HepG2 (cell line): ENCODE data around the gene RHBDF2. TPM values are rescaled to one million over a fixed set of nuclear protein-coding genes. Genes with fewer than 3 reads are reported as not detected.
A peak's percentile ranks its signal among the peaks of the same experiment; 100 is the strongest.

ENCODE experiments used
- CREM ChIP-seq, 2 experiments: sonication (generic) in 1 of 2; formaldehyde crosslinking in 1 of 2; IDR thresholded peaks; 2 replicates each; pipeline versions ENCODE4 v1.4.0 to v1.6.1; 2016 to 2020; ENCODE audit warnings: antibody characterized with exemption in 1 of 2, mild to moderate bottlenecking in 1 of 2, missing genetic modification reagents in 1 of 2
- ELF4 ChIP-seq: sonication (generic); formaldehyde crosslinking; IDR thresholded peaks from 2 replicates; pipeline ENCODE4 v1.5.0; 2020; ENCODE audit warnings: missing genetic modification reagents, mild to moderate bottlenecking, moderate library complexity, borderline replicate concordance
- GLMP ChIP-seq: sonication (generic); formaldehyde crosslinking; IDR thresholded peaks from 2 replicates; pipeline ENCODE4 v1.9.0; 2021; ENCODE audit warnings: missing genetic modification reagents, mild to moderate bottlenecking, borderline replicate concordance
- GRHL1 ChIP-seq: sonication (generic); formaldehyde crosslinking; conservative IDR thresholded peaks from 2 replicates; pipeline ENCODE4 v1.8.0; 2022; ENCODE audit warnings: missing genetic modification reagents
- HCFC1 ChIP-seq: fragments of 150-350 bp; IDR thresholded peaks from 2 replicates; pipeline ENCODE4 v1.6.1; 2014; ENCODE audit warnings: low read depth, low read length
- KDM2A ChIP-seq: sonication (generic); formaldehyde crosslinking; IDR thresholded peaks from 2 replicates; pipeline ENCODE4 v1.4.0; 2020; ENCODE audit warnings: low read depth, missing genetic modification reagents, borderline replicate concordance
- KMT2B ChIP-seq: IDR thresholded peaks from 2 replicates; pipeline ENCODE4 v1.6.1; 2016; ENCODE audit warnings: missing genetic modification reagents, missing compliant biosample characterization
- MYPOP ChIP-seq: sonication (generic); formaldehyde crosslinking; IDR thresholded peaks from 2 replicates; pipeline ENCODE4 v1.8.1; 2023; ENCODE audit warnings: mild to moderate bottlenecking, moderate library complexity, missing genetic modification reagents
- NR0B2 ChIP-seq: sonication (generic); formaldehyde crosslinking; IDR thresholded peaks from 2 replicates; pipeline ENCODE4 v1.4.0; 2020; ENCODE audit warnings: mild to moderate bottlenecking, missing genetic modification reagents
- NR2C2 ChIP-seq: sonication (generic); formaldehyde crosslinking; IDR thresholded peaks from 2 replicates; pipeline ENCODE4 v1.4.0; 2020; ENCODE audit warnings: missing genetic modification reagents, mild to moderate bottlenecking, moderate library complexity, borderline replicate concordance
- SOX5 ChIP-seq: IDR thresholded peaks from 2 replicates; pipeline ENCODE4 v1.6.1; 2016; ENCODE audit warnings: borderline replicate concordance
- THAP11 ChIP-seq: IDR thresholded peaks from 2 replicates; pipeline ENCODE4 v1.6.1; 2016; ENCODE audit warnings: missing biosample characterization, missing genetic modification reagents
- ZEB1 ChIP-seq: IDR thresholded peaks from 2 replicates; pipeline ENCODE4 v1.6.1; 2012; ENCODE audit warnings: mild to moderate bottlenecking, low read depth, inconsistent platforms; ENCODE audit not compliant: insufficient replicate concordance
- ZMYM4 ChIP-seq: sonication (generic); formaldehyde crosslinking; IDR thresholded peaks from 2 replicates; pipeline ENCODE4 v1.8.1; 2023; ENCODE audit warnings: mild to moderate bottlenecking, missing genetic modification reagents
- ZSCAN20 ChIP-seq: sonication (generic); formaldehyde crosslinking; IDR thresholded peaks from 2 replicates; pipeline ENCODE4 v1.4.0; 2020; ENCODE audit warnings: missing genetic modification reagents, mild to moderate bottlenecking, borderline replicate concordance
- ZSCAN22 ChIP-seq: sonication (generic); formaldehyde crosslinking; IDR thresholded peaks from 2 replicates; pipeline ENCODE4 v1.4.0; 2020; ENCODE audit warnings: mild to moderate bottlenecking, missing genetic modification reagents
- polyA plus RNA-seq, 8 experiments: library from polyadenylated mRNA; depleted of rRNA in 3 of 8; stranded (reverse) in 7 of 8; unstranded in 1 of 8; fragments of >200 nt; fragmentation: Illumina TruSeq in 4 of 8; extraction: Trizol in 4 of 8; gene quantifications; 2 replicates each; pipeline versions ENCODE4 v1.2.1 to v1.2.3, GENCODE V29; 2011 to 2016; ENCODE audit warnings: low read depth in 4 of 8, missing spikeins in 1 of 8, mixed read lengths in 1 of 8; ENCODE audit not compliant: insufficient read depth in 1 of 8
- total RNA-seq, 5 experiments: library from RNA; depleted of rRNA; stranded (reverse); fragments of >200 nt; fragmentation: Illumina TruSeq; extraction: Trizol; gene quantifications; 2 replicates each; pipeline ENCODE4 v1.2.3, GENCODE V29; 2016; ENCODE audit warnings: low read depth in 1 of 5
- TF ChIP-seq, protein P1 (sequence below): sonication (generic); formaldehyde crosslinking; IDR thresholded peaks from 2 replicates; pipeline ENCODE4 v1.9.0; 2021; ENCODE audit warnings: missing genetic modification reagents, borderline replicate concordance
- TF ChIP-seq, protein P2 (sequence below): IDR thresholded peaks from 2 replicates; pipeline ENCODE4 v1.6.1; 2016; ENCODE audit warnings: missing biosample characterization, missing genetic modification reagents, low read depth
- TF ChIP-seq, protein P3 (sequence below): sonication (generic); formaldehyde crosslinking; IDR thresholded peaks from 2 replicates; pipeline ENCODE4 v1.4.0; 2020; ENCODE audit warnings: mild to moderate bottlenecking, missing genetic modification reagents

Gene RHBDF2
- total and polyA plus RNA-seq, 2 of the 13 experiments (the other 11 are each of a cell fraction or from before 2014, with no cell fraction given) = 7.8 to 24.2 TPM

- TF ChIP-seq GRHL1 (CRISPR knock-in tag) (no peak), HCFC1 (no peak), ZSCAN22 (CRISPR knock-in tag) (no peak), NR2C2 (CRISPR knock-in tag) (no peak), MYPOP (CRISPR knock-in tag) (no peak), ZMYM4 (CRISPR knock-in tag) (no peak), KMT2B (no peak; the same call in 1 of the 2 replicates), CREM (IDR thresholded peaks at IDR 0.05) (no peak; the same call in 1 of the 2 replicates), CREM (CRISPR knock-in tag; IDR thresholded peaks at IDR 0.05) (no peak), SOX5 (no peak), GLMP (CRISPR knock-in tag) (no peak), NR0B2 (CRISPR knock-in tag) (no peak), KDM2A (CRISPR knock-in tag) (no peak; the same call in 1 of the 2 replicates), ZSCAN20 (CRISPR knock-in tag) (no peak), ZEB1 (peak; percentile 56), THAP11 (CRISPR knock-in tag) (no peak), ELF4 (no peak)
- TF ChIP-seq, protein P1, sequence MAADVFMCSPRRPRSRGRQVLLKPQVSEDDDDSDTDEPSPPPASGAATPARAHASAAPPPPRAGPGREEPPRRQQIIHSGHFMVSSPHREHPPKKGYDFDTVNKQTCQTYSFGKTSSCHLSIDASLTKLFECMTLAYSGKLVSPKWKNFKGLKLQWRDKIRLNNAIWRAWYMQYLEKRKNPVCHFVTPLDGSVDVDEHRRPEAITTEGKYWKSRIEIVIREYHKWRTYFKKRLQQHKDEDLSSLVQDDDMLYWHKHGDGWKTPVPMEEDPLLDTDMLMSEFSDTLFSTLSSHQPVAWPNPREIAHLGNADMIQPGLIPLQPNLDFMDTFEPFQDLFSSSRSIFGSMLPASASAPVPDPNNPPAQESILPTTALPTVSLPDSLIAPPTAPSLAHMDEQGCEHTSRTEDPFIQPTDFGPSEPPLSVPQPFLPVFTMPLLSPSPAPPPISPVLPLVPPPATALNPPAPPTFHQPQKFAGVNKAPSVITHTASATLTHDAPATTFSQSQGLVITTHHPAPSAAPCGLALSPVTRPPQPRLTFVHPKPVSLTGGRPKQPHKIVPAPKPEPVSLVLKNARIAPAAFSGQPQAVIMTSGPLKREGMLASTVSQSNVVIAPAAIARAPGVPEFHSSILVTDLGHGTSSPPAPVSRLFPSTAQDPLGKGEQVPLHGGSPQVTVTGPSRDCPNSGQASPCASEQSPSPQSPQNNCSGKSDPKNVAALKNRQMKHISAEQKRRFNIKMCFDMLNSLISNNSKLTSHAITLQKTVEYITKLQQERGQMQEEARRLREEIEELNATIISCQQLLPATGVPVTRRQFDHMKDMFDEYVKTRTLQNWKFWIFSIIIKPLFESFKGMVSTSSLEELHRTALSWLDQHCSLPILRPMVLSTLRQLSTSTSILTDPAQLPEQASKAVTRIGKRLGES (CRISPR knock-in tag) = no peak
- TF ChIP-seq, protein P2, sequence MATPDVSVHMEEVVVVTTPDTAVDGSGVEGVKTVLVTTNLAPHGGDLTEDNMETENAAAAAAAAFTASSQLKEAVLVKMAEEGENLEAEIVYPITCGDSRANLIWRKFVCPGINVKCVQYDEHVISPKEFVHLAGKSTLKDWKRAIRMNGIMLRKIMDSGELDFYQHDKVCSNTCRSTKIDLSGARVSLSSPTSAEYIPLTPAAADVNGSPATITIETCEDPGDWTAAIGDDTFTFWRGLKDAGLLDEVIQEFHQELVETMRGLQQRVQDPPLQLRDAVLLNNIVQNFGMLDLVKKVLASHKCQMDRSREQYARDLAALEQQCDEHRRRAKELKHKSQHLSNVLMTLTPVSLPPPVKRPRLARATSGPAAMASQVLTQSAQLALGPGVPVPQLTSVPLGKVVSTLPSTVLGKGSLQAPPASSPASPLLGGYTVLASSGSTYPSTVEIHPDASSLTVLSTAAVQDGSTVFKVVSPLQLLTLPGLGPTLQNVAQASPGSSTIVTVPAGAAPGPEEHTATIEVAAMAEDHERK (CRISPR knock-in tag) = no peak
- TF ChIP-seq, protein P3, sequence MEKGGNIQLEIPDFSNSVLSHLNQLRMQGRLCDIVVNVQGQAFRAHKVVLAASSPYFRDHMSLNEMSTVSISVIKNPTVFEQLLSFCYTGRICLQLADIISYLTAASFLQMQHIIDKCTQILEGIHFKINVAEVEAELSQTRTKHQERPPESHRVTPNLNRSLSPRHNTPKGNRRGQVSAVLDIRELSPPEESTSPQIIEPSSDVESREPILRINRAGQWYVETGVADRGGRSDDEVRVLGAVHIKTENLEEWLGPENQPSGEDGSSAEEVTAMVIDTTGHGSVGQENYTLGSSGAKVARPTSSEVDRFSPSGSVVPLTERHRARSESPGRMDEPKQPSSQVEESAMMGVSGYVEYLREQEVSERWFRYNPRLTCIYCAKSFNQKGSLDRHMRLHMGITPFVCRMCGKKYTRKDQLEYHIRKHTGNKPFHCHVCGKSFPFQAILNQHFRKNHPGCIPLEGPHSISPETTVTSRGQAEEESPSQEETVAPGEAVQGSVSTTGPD (CRISPR knock-in tag) = no peak
Measured at GRCh38 chr17:76501827-76502307, 644 bp upstream of the RHBDF2 start (continued).
